Measurements from ENCODE around the gene LSS.

LSS gene

GRCh38 chr21:46218906-46219590 lies 9.5 kb downstream of the LSS start:
- no peak for DNase-seq (ENCODE audit: low read depth)

- no peak for DNase-seq (ENCODE audit: low read depth)
Observed at GRCh38 chr21:46217511-46218196, 10.9 kb downstream of the LSS start.

- DNase-seq (ENCODE audit: low read depth): no peak
Observed at GRCh38 chr21:46216132-46216747, 12.3 kb downstream of the LSS start.

DNA sequence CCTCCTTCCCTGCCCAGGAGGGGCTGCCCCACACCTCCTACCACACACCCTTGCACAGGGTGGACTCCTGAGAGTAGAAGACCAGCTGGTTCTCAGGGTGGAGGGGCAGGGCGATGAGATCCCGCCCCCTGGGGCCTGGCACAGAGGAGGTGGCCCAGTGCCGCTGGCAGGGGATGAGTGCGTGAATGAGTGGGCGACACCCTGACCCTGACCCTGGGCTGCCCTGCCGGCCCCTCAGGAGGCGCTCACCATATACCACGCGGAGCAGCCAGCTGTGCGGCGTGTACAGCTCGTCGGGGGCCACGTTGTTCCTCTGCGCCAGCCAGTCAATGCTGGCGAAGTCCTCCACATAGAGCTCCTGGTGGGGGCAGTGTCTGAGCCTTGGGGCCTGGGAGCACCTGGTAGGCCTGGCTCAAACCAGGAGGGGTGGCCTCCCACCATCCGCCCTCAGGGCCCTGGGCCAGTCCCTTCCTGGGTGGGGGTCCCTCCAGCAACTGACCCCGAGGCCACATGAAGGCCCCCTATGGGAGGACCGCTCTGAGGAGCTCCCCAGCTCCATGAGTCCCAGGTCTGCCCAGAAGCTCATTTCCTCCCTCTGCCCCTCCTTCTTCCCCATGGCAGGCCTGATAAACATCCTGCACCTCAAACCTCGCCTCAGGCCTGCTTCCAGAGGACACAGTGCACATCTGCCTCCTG lies 13.0 kb downstream of the LSS start:
- DNase-seq (ENCODE audit: low read depth): no peak

GRCh38 chr21:46214478-46215340 lies 13.9 kb downstream of the LSS start:
- DNase-seq (ENCODE audit: low read depth): no peak

DNA sequence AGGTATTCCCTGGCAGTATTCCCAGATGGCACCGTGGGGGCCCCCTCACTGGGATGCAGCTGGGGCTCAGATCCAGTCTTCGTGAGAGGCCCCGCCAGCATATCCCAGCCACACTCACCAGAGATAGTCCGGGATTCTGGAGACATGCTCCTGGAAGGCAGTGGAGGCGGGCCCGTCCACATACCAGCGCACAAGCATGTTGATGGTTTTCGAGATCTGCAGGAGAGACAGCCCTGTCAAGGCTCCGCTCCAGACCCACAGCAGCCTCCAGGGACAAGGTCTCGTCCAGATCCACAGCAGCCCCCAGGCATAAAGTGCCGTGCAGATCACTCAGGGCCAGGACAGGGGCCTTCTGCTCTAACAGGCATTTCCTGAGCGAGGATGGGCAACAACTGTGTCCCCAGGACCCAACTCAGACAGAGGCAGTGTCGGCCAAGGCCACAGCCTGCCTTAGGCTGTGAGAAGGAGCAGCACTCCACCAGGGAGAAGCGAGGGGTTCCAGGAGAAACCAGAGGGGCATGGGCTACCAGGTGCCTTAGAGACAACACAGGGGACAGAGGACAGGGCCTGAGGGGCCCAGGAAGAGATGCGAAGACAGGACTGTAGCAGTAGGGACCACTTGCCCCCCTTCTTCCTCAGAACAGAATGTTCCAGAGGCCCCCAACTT lies 14.8 kb downstream of the LSS start:
- no peak for DNase-seq (ENCODE audit: low read depth)

GRCh38 chr21:46212721-46213484 lies 15.7 kb downstream of the LSS start:
- DNase-seq (ENCODE audit: low read depth): no peak

- DNase-seq (ENCODE audit: low read depth): no peak
Observed at GRCh38 chr21:46211786-46212720, 16.5 kb downstream of the LSS start.

- no peak for DNase-seq (ENCODE audit: low read depth)
Observed at GRCh38 chr21:46211376-46211775, 17.2 kb downstream of the LSS start.

DNA sequence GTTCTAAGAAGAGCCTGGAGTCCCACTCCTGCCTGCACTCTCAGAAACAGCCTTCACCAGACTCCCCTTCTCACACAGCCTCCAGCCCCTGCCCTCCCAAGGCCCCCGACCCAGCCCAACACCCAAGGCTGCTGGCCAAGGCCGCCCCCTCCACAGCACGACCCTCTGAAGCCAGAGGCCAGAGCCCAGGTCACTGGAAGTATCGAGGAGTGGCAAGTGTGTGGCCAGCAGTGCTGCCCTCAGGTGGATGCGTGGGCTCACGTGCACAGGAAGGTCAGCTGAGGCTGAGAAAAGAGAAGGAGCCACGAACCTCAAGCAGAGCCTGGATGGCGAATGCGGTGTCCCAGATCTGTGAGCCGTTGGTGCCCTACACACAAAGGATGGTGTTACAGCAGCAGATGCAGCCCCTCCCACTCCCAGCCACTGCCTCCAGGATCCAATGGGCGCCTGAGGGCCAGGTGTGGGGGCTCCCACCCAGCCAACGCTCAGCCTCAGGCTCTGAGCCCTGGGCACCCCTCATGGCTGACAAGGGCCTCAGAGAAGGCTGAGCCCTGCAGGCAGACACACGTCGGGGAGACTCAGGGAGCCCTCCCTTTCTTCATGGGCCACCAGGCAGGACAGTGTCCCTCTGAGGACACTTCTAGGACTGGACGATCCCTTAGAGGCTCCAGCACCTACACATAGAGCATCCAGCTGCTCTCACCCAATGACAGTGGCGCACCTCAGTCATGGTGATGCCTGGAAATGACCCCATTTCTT lies 18.0 kb downstream of the LSS start:
- no peak for DNase-seq (ENCODE audit: low read depth)

DNA sequence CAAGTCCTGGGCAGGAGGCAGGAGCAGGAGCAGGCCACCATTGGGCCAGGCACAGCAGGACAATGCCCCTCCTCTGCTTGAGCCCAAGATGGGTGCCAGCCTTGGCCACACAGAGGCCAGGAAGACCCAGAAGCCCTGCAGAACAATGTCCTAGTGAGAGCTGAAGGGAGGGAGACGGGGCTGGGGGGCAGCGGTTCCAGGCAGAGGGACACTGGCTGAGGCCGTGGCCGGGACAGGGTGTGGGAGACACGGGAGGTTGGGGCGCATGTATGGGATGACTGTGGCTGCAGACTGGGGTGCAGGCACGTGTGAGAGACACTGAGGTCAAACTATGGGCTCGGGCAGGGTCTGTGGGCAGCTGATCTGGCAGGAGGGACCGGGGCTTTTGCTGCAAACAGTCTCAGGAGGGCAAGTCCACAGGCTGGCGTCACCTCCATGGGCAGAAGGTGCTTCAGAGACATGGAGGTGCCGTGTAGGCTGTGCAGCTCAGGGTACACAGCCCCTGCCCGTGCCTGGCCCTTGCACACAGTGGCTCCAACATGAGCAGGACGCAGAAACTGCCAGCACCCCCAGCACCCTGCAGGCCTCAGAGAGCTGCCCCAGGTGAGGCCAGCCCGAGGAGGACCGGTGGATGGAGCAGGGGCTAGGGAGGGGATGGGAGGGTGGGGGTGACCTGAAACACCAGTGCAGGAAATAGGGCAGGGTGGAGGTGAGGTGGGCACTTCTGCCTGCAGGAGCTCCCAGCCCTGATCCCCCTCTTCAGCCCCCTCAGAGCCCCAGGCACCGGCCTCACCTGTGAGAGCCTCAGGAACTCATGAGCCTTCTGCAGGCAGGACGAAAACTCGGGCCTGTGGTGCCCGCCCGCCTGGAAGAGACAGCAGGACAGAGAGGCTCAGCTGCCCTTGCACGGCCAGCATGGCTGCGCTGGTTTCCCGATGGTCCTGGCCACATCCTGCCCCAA lies 19.5 kb downstream of the LSS start:
- no peak for DNase-seq (ENCODE audit: low read depth)

- no peak for DNase-seq (ENCODE audit: low read depth)
Observed at GRCh38 chr21:46207920-46208591, 20.5 kb downstream of the LSS start.

DNA sequence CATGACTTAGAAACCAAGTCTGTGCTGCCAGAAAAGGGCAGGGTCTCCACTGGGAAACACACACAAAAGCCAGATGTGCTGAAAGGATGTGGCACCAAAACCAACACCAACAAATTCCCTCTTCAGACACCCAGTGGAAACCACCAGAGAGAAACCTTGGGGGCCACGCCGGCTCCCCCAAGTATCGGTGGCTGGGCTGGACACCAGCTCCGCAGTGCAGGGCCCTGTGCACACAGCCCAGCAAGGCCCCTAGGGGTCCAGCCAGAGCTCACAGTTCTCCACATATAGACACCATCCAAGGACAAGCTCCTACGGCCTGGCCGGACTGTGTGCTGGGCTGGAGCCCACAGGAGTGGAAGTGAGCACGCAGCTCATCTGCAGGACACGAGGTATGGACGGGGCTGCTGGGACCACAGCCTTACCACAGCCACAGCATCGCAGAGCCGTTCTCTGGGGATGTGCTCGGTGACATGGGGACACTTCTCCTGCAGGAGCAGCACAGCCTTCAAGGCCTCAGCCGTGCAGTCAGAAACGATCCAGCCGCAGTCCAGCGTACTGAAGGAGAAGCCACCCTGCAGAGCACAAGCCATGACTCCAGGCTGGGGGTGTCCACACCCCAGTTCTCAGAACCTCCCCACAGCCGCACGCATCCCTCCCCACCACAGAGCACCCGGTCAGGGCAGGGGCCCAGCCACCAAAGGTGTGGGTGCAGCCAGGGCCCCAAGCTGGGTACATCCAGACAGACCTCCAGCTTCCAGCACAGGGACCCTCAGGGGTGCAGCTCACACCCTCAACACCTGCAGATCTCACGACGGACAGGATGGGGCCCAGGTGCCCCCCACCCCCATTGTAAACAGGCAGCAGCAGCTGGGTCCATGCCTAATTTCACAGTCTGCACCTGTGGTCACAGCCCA lies 21.3 kb downstream of the LSS start:
- no peak for DNase-seq (ENCODE audit: low read depth)

DNA sequence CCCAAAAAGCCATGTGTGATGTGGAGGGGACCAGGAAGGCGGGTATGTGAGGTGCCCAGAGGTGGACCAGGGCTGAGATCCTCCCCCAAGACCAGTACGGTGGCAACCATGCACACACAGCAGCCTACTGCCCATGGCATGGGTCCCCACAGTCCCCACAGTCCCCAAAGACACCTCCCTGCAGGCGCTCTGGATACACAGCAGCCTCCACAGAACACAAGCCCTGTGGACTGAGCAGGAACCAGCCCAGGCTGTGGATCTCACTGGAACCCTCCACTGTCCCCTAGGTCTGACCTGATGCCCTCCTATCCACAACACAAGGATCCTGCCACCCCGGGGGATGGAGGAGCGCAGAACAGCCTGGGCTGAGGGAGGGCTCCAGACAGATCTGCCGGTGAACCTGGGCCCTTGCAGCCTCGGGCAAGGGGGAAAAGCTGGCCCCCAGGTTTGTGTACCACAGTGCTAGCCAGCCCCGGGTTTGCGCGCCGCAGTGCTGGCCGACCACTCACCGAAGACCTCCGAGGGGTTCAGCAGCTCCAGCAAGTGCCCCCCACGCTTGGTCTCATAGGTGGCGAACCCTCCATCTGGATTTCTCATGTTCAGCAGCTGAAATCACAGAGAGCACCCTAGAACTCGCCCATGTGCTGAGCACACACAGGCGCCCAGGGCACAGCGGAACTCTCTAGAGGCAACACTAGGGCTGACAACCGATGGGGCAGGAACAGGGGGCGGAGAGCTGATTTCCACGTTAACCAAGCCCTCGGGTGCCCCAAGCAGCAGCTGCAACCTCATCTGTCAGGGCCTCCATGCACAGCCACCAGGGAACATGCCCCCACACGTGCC lies 22.2 kb downstream of the LSS start:
- DNase-seq (ENCODE audit: low read depth): no peak

- DNase-seq (ENCODE audit: low read depth): no peak
Observed at GRCh38 chr21:46205766-46206162, 22.8 kb downstream of the LSS start.

Measured in T follicular helper cell (primary cell).